GM23338 (cell line): Measurements from ENCODE around the gene CTBP2. TPM values are rescaled to one million over a fixed set of nuclear protein-coding genes. Genes with fewer than 3 reads are reported as not detected.

ENCODE experiments used
- ATAC-seq: fragments of 200-7000 bp; cut with Tn5 transposase; 3 replicates; pipeline ENCODE4 v1.9.1; 2020
- DNase-seq: peaks from one replicate; pipeline ENCODE4 v3.0.0-alpha.2; 2015; ENCODE audit warnings: low spot score
- H2AFZ ChIP-seq: fragments of 200-600 bp; sonication (generic); 2 replicates; pipeline ENCODE4 v1.8.0; 2016; ENCODE audit warnings: antibody characterized with exemption, mild to moderate bottlenecking, moderate library complexity
- H3F3A ChIP-seq: fragments of 200-600 bp; sonication (generic); replicated peaks from 2 replicates; pipeline ENCODE4 v1.8.0; 2017; ENCODE audit warnings: antibody characterized with exemption, mixed run types, low read depth
- H3K27ac ChIP-seq: fragments of 200-600 bp; sonication (generic); 2 replicates; pipeline ENCODE4 v1.6.1; 2016; ENCODE audit warnings: low read depth
- H3K27me3 ChIP-seq: fragments of 200-600 bp; sonication (generic); 2 replicates; pipeline ENCODE4 v1.8.0; 2016; ENCODE audit warnings: mild to moderate bottlenecking, mixed run types, moderate library complexity; ENCODE audit not compliant: insufficient read depth
- H3K36me3 ChIP-seq: fragments of 200-600 bp; sonication (generic); 2 replicates; pipeline ENCODE4 v1.8.0; 2016; ENCODE audit warnings: mild to moderate bottlenecking; ENCODE audit not compliant: insufficient read depth
- H3K4me1 ChIP-seq: fragments of 200-600 bp; sonication (generic); 2 replicates; pipeline ENCODE4 v1.8.0; 2016; ENCODE audit warnings: mild to moderate bottlenecking, moderate library complexity; ENCODE audit not compliant: insufficient read depth
- H3K4me2 ChIP-seq: fragments of 200-600 bp; sonication (generic); 2 replicates; pipeline ENCODE4 v1.7.1; 2017; ENCODE audit warnings: mixed run types
- H3K4me3 ChIP-seq: fragments of 200-600 bp; sonication (generic); 2 replicates; pipeline ENCODE4 v1.6.1; 2016; ENCODE audit warnings: mixed run types
- H3K79me2 ChIP-seq: fragments of 200-600 bp; sonication (generic); replicated peaks from 2 replicates; pipeline ENCODE4 v1.8.0; 2017; ENCODE audit warnings: mild to moderate bottlenecking; ENCODE audit not compliant: insufficient read depth
- H3K9me2 ChIP-seq: fragments of 200-600 bp; sonication (generic); 2 replicates; pipeline ENCODE4 v1.8.0; 2017; ENCODE audit not compliant: insufficient read depth
- H4K20me1 ChIP-seq: fragments of 200-600 bp; sonication (generic); replicated peaks from 2 replicates; pipeline ENCODE4 v1.8.0; 2017; ENCODE audit warnings: mild to moderate bottlenecking; ENCODE audit not compliant: insufficient read depth
- H3K27ac Mint-ChIP-seq: 2 replicates; pipeline ENCODE4 v1.8.0; 2020; ENCODE audit warnings: inconsistent platforms, mild to moderate bottlenecking, moderate library complexity, mixed read lengths
- H3K27me3 Mint-ChIP-seq: 3 replicates; pipeline ENCODE4 v1.8.0; 2022; ENCODE audit warnings: low read depth, mild to moderate bottlenecking, moderate library complexity, mixed read lengths, inconsistent platforms; ENCODE audit not compliant: insufficient read depth, poor library complexity
- H3K36me3 Mint-ChIP-seq: 3 replicates; pipeline ENCODE4 v1.8.0; 2021; ENCODE audit warnings: low read depth, mild to moderate bottlenecking, inconsistent platforms, moderate library complexity, mixed read lengths
- H3K4me1 Mint-ChIP-seq: 3 replicates; pipeline ENCODE4 v1.8.0; 2020; ENCODE audit warnings: mild to moderate bottlenecking, inconsistent platforms, mixed read lengths
- H3K4me3 Mint-ChIP-seq: 3 replicates; pipeline ENCODE4 v1.8.0; 2021; ENCODE audit warnings: moderate library complexity, mild to moderate bottlenecking, inconsistent platforms, mixed read lengths
- H3K9me3 Mint-ChIP-seq: 3 replicates; pipeline ENCODE4 v1.8.0; 2020; ENCODE audit warnings: moderate library complexity, mild to moderate bottlenecking, inconsistent platforms, mixed read lengths
- ETS1 ChIP-seq: IDR thresholded peaks from 2 replicates; pipeline ENCODE4 v1.6.1; 2016; ENCODE audit warnings: antibody characterized with exemption
- JUNB ChIP-seq: IDR thresholded peaks from one replicate; pipeline ENCODE4 v1.6.1; 2016; ENCODE audit warnings: antibody characterized with exemption; ENCODE audit not compliant: unreplicated experiment
- NANOG ChIP-seq: IDR thresholded peaks from 2 replicates; pipeline ENCODE4 v1.6.1; 2016; ENCODE audit warnings: antibody characterized with exemption, borderline replicate concordance
- STAT1 ChIP-seq: IDR thresholded peaks from one replicate; pipeline ENCODE4 v1.6.1; 2016; ENCODE audit warnings: antibody characterized with exemption; ENCODE audit not compliant: unreplicated experiment
- ZNF114 ChIP-seq: fragments of 250-450 bp; sonication (Bioruptor Pico); IDR thresholded peaks from 2 replicates; pipeline ENCODE4 v1.5.0; 2020; ENCODE audit warnings: mild to moderate bottlenecking, moderate library complexity
- ZNF331 ChIP-seq: fragments of 250-450 bp; sonication (Bioruptor Pico); IDR thresholded peaks from 2 replicates; pipeline ENCODE4 v1.5.0; 2020; ENCODE audit warnings: low read depth, mild to moderate bottlenecking, moderate library complexity
- polyA plus RNA-seq: library from polyadenylated mRNA; unstranded; fragments of >200 nt; fragmentation: Nextera tagmentation; extraction: Ambion mirVana; gene quantifications from 2 replicates; pipeline ENCODE4 v1.2.1, GENCODE V29; 2016
- total RNA-seq: library from RNA; depleted of rRNA; stranded (reverse); fragments of >200 nt; shearing (Covaris generic); gene quantifications from 2 replicates; pipeline ENCODE4 v1.2.3, GENCODE V29; 2014
- TF ChIP-seq, protein P1 (sequence below): IDR thresholded peaks from one replicate; pipeline ENCODE4 v1.6.1; 2018; ENCODE audit warnings: antibody characterized with exemption; ENCODE audit not compliant: unreplicated experiment
- TF ChIP-seq, protein P2 (sequence below), 2 experiments: fragments of 200-600 bp in 1 of 2; sonication (generic) in 1 of 2; conservative IDR thresholded peaks; 2 replicates each; pipeline versions ENCODE4 v1.5.1 to v1.6.1; 2016 to 2017; ENCODE audit warnings: antibody characterized with exemption in 2 of 2, low read depth in 2 of 2, mild to moderate bottlenecking in 2 of 2, moderate library complexity in 1 of 2

Gene CTBP2
- total and polyA plus RNA-seq, 2 experiments from 2014 or later = 133 to 265 TPM

DNA sequence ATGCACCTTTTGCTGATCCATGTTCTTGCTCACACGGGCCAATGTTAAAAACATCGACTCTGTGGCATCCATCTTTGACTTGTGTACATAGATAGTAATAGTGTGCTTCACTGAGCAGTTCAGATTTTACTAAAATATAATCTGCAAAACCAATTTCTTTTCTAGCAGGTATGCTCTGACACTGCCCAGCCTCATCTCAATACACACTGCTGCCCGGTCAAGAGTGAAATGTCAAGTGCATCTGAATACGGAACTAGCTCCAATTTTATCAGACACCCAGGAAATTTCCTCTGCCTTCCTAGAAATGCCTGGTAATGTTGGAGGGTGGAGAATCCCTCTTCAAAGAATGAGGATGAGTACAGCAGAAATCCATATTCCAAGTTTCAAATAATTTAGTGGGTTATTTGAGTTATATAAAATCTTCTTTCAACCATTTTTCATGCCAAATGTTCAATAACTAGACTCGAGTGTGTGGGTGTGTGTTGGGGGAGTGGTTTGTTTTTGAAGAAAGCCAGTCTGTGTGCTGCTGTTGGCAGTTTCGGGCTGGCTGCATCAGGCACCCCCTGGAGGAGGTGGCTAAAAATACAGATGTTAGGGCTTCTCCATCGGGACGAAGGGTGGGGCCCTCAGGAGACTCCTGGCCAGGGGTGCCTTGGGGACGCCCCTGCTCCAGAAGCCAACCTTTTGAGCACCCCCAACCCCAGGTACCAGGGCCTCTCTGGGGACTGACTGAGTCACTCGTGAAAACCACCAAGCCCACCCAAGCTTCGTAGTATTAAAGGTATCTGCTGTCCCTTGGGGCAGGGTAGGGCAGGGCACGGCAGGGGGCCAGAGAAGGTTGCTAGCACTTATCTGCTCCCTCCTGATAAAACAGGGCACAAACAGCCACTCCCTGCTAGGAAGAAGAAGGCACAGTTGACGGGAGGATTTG, 15.4 kb downstream of the CTBP2 start (continued):
- TF ChIP-seq, protein P1, sequence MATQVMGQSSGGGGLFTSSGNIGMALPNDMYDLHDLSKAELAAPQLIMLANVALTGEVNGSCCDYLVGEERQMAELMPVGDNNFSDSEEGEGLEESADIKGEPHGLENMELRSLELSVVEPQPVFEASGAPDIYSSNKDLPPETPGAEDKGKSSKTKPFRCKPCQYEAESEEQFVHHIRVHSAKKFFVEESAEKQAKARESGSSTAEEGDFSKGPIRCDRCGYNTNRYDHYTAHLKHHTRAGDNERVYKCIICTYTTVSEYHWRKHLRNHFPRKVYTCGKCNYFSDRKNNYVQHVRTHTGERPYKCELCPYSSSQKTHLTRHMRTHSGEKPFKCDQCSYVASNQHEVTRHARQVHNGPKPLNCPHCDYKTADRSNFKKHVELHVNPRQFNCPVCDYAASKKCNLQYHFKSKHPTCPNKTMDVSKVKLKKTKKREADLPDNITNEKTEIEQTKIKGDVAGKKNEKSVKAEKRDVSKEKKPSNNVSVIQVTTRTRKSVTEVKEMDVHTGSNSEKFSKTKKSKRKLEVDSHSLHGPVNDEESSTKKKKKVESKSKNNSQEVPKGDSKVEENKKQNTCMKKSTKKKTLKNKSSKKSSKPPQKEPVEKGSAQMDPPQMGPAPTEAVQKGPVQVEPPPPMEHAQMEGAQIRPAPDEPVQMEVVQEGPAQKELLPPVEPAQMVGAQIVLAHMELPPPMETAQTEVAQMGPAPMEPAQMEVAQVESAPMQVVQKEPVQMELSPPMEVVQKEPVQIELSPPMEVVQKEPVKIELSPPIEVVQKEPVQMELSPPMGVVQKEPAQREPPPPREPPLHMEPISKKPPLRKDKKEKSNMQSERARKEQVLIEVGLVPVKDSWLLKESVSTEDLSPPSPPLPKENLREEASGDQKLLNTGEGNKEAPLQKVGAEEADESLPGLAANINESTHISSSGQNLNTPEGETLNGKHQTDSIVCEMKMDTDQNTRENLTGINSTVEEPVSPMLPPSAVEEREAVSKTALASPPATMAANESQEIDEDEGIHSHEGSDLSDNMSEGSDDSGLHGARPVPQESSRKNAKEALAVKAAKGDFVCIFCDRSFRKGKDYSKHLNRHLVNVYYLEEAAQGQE = no peak
- TF ChIP-seq JUNB (no peak), STAT1 (no peak)

DNA sequence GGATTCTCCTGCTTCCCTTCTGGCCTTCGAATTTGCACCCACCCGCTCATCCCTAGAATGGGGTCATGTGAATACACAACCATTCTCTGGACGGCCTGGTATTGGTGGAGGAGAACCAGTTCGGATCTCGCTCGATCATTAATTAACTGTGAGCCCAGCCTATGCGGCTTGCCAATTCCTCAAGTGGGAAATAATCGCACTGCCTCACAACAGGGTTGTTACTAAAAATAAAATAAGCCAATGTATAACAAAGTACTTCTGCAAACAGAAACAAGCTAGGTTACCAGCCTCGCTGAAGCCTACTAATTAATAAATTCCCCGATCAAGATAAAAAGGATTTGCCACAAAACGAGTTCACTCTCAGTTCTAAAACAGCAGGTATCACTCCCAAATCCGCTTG, 16.2 kb downstream of the CTBP2 start:
- Mint-ChIP-seq H3K9me3 (no peaks in the 10 kb centered on the region; the same call in 2 of the 3 replicates), H3K27ac (peak overlapping the region; percentile 78), H3K36me3 (peaks cover 80% of the 10 kb centered on the region), H3K4me3 (peak overlapping the region; percentile 36), H3K27me3 (peaks cover 23% of the 10 kb centered on the region), H3K4me1 (peaks cover 87% of the 10 kb centered on the region)
- no peaks in the 10 kb centered on the region for H3K9me2 ChIP-seq
- H3F3A ChIP-seq = peaks cover 29% of the 10 kb centered on the region
- DNase-seq (no peak), ATAC-seq (no peak)
- no peaks in the 10 kb centered on the region for H3K27me3 ChIP-seq
- H3K4me3 ChIP-seq = peak overlapping the region; percentile 3; the same call in 1 of the 2 replicates
- peak overlapping the region; percentile 69 for H3K4me2 ChIP-seq
- H3K36me3 ChIP-seq = no peaks in the 10 kb centered on the region
- H4K20me1 ChIP-seq = peaks cover 97% of the 10 kb centered on the region
- H2AFZ ChIP-seq = no peak overlapping the region
- H3K27ac ChIP-seq = peak overlapping the region; percentile 72
- H3K79me2 ChIP-seq = peaks cover 100% of the 10 kb centered on the region
- peaks cover 92% of the 10 kb centered on the region for H3K4me1 ChIP-seq
- TF ChIP-seq ZNF114 (CRISPR knock-in tag) (no peak), STAT1 (no peak), JUNB (no peak), ETS1 (no peak), ZNF331 (no peak), NANOG (no peak)
- TF ChIP-seq, protein P1 = no peak
- TF ChIP-seq, protein P2, sequence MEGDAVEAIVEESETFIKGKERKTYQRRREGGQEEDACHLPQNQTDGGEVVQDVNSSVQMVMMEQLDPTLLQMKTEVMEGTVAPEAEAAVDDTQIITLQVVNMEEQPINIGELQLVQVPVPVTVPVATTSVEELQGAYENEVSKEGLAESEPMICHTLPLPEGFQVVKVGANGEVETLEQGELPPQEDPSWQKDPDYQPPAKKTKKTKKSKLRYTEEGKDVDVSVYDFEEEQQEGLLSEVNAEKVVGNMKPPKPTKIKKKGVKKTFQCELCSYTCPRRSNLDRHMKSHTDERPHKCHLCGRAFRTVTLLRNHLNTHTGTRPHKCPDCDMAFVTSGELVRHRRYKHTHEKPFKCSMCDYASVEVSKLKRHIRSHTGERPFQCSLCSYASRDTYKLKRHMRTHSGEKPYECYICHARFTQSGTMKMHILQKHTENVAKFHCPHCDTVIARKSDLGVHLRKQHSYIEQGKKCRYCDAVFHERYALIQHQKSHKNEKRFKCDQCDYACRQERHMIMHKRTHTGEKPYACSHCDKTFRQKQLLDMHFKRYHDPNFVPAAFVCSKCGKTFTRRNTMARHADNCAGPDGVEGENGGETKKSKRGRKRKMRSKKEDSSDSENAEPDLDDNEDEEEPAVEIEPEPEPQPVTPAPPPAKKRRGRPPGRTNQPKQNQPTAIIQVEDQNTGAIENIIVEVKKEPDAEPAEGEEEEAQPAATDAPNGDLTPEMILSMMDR (conservative IDR thresholded peaks at IDR 0.05; ENCODE audit: low read depth in 2 of 2) = no peak
